HEK293 (cell line): ENCODE results near the gene SLC2A6.

Experiments
- REPIN1 ChIP-seq: fragments of 450-650 bp; formaldehyde crosslinking; IDR thresholded peaks from 2 replicates; pipeline ENCODE4 v1.5.1; 2017; ENCODE audit warnings: missing biosample characterization, missing genetic modification characterization, low read depth
- TF ChIP-seq, protein P1 (sequence below): fragments of 450-650 bp; formaldehyde crosslinking; IDR thresholded peaks from 2 replicates; pipeline ENCODE4 v1.5.1; 2016; ENCODE audit warnings: missing biosample characterization, missing genetic modification characterization

GRCh38 chr9:133423216-133423615 lies 55.7 kb downstream of the SLC2A6 start:
- TF ChIP-seq, protein P1, sequence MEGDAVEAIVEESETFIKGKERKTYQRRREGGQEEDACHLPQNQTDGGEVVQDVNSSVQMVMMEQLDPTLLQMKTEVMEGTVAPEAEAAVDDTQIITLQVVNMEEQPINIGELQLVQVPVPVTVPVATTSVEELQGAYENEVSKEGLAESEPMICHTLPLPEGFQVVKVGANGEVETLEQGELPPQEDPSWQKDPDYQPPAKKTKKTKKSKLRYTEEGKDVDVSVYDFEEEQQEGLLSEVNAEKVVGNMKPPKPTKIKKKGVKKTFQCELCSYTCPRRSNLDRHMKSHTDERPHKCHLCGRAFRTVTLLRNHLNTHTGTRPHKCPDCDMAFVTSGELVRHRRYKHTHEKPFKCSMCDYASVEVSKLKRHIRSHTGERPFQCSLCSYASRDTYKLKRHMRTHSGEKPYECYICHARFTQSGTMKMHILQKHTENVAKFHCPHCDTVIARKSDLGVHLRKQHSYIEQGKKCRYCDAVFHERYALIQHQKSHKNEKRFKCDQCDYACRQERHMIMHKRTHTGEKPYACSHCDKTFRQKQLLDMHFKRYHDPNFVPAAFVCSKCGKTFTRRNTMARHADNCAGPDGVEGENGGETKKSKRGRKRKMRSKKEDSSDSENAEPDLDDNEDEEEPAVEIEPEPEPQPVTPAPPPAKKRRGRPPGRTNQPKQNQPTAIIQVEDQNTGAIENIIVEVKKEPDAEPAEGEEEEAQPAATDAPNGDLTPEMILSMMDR: no peak
- TF ChIP-seq REPIN1: no peak
